Right lobe of liver (tissue), 4 donors: ENCODE data around the gene HBZ.

Experiments
- POLR2A ChIP-seq: fragments of 450-650 bp; IDR thresholded peaks from one replicate; pipeline ENCODE4 v1.6.1; 2017; ENCODE audit warnings: antibody characterized with exemption, mild to moderate bottlenecking
- TF ChIP-seq, protein P1 (sequence below), 4 donors: fragments of 200-600 bp in 3 of 4; fragments of 450-650 bp in 1 of 4; IDR thresholded peaks; one replicate each; pipeline versions ENCODE4 v1.5.1 to v1.8.0; 2016 to 2022; ENCODE audit warnings: antibody characterized with exemption in 4 of 4, mild to moderate bottlenecking in 2 of 4
- donor health status: DM: no; HTN: no; CAD: no.
- donor health status: DM: no; HTN: no; CAD: no.
- donor health status: DM: no; HTN: yes; CAD: no.

DNA sequence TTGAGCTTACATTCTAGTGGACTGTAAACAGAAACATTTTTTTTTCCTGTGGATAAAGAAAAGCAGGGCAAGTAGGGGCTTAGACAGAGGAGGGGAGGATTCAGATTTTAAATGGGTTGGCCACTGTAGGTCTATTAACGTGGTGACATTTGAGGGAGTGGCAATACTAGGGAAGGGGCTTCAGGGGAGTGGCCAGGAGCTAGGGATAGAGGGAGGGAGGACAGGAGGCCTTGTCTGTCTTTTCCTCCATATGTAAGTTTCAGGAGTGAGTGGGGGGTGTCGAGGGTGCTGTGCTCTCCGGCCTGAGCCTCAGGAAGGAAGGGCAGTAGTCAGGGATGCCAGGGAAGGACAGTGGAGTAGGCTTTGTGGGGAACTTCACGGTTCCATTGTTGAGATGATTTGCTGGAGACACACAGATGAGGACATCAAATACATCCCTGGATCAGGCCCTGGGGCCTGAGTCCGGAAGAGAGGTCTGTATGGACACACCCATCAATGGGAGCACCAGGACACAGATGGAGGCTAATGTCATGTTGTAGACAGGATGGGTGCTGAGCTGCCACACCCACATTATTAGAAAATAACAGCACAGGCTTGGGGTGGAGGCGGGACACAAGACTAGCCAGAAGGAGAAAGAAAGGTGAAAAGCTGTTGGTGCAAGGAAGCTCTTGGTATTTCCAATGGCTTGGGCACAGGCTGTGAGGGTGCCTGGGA, 6.8 kb downstream of the HBZ start:
- TF ChIP-seq, protein P1, sequence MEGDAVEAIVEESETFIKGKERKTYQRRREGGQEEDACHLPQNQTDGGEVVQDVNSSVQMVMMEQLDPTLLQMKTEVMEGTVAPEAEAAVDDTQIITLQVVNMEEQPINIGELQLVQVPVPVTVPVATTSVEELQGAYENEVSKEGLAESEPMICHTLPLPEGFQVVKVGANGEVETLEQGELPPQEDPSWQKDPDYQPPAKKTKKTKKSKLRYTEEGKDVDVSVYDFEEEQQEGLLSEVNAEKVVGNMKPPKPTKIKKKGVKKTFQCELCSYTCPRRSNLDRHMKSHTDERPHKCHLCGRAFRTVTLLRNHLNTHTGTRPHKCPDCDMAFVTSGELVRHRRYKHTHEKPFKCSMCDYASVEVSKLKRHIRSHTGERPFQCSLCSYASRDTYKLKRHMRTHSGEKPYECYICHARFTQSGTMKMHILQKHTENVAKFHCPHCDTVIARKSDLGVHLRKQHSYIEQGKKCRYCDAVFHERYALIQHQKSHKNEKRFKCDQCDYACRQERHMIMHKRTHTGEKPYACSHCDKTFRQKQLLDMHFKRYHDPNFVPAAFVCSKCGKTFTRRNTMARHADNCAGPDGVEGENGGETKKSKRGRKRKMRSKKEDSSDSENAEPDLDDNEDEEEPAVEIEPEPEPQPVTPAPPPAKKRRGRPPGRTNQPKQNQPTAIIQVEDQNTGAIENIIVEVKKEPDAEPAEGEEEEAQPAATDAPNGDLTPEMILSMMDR (IDR thresholded peaks at IDR 0.05), result no peak
- TF ChIP-seq POLR2A, result no peak
